ENCODE measurements around the gene AGTPBP1. TPM values are rescaled to one million over a fixed set of nuclear protein-coding genes. Genes with fewer than 3 reads are reported as not detected.

Gene AGTPBP1
- total RNA-seq, 2 donors from 2014 or later, result 10.0 to 10.5 TPM

DNA sequence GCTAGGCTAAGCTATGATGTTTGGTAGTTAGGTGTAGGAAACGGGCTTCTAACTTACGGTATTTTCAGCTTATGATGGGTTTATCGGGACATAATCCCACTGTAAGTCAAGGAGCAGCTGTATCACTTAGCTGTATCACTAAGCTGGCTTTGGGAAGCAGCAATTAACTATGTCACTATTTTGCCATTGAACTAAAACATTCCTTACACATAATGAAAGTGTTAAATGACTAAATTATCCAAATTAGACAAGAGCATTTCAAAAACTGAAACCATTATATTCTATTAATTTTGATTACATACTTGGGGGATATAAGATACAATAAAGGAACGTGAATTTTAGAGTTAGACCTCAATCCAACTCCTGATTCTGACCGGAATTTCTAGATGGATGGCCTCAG is 188.3 kb downstream of the AGTPBP1 start:
- no peak for DNase-seq (ENCODE audit: low spot score)
- Histone ChIP-seq H3K27me3 (replicated peaks; ENCODE audit: insufficient read depth) (no peaks in the 10 kb centered on the region), H3K9me3 (no peaks in the 10 kb centered on the region), H3K27ac (no peak overlapping the region), H3K36me3 (no peaks in the 10 kb centered on the region), H3K4me3 (no peak overlapping the region), H3K4me1 (replicated peaks) (no peaks in the 10 kb centered on the region)
- 95% methylated on average over 5 of the region's 5 CpGs for WGBS
- intact Hi-C loops (cut with DNase I), result no loop called here
- TF ChIP-seq POLR2A (IDR thresholded peaks at IDR 0.05), result no peak
- TF ChIP-seq, protein P1, sequence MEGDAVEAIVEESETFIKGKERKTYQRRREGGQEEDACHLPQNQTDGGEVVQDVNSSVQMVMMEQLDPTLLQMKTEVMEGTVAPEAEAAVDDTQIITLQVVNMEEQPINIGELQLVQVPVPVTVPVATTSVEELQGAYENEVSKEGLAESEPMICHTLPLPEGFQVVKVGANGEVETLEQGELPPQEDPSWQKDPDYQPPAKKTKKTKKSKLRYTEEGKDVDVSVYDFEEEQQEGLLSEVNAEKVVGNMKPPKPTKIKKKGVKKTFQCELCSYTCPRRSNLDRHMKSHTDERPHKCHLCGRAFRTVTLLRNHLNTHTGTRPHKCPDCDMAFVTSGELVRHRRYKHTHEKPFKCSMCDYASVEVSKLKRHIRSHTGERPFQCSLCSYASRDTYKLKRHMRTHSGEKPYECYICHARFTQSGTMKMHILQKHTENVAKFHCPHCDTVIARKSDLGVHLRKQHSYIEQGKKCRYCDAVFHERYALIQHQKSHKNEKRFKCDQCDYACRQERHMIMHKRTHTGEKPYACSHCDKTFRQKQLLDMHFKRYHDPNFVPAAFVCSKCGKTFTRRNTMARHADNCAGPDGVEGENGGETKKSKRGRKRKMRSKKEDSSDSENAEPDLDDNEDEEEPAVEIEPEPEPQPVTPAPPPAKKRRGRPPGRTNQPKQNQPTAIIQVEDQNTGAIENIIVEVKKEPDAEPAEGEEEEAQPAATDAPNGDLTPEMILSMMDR (IDR thresholded peaks at IDR 0.05), result no peak
- no peak for TF ChIP-seq POLR2AphosphoS5 (IDR thresholded peaks at IDR 0.05)

DNA sequence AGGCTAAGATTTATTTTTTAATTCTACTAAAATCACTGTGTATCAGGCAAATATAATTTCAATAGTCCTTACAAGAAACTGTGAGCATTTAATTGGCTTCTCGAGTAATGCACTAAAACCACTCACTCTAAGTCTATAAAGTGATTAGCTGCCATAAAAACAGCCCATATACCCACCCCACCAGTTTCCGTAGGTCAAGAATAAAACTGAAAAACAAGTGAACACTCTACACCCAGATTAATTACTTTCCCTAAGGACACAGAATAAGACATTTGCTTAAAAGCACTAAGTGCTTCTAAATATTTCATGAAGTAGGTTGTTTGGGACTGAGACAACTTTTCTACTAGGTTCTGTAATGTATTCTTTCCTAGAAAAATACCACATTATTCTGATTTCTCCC is 194.2 kb downstream of the AGTPBP1 start:
- H3K9me3 ChIP-seq, result no peaks in the 10 kb centered on the region
- intact Hi-C loops (cut with DNase I), result no loop called here
- H3K36me3 ChIP-seq, result no peaks in the 10 kb centered on the region
- TF ChIP-seq POLR2AphosphoS5 (IDR thresholded peaks at IDR 0.05) (no peak), POLR2A (IDR thresholded peaks at IDR 0.05) (no peak)
- TF ChIP-seq, protein P1 (IDR thresholded peaks at IDR 0.05), result no peak
- 78% methylated on average over 2 of the region's 2 CpGs for WGBS
- no peak overlapping the region for H3K27ac ChIP-seq
- no peak for DNase-seq (ENCODE audit: low spot score)
- H3K27me3 ChIP-seq (replicated peaks; ENCODE audit: insufficient read depth), result no peaks in the 10 kb centered on the region
- H3K4me1 ChIP-seq (replicated peaks), result no peaks in the 10 kb centered on the region
- no peak overlapping the region for H3K4me3 ChIP-seq

DNA sequence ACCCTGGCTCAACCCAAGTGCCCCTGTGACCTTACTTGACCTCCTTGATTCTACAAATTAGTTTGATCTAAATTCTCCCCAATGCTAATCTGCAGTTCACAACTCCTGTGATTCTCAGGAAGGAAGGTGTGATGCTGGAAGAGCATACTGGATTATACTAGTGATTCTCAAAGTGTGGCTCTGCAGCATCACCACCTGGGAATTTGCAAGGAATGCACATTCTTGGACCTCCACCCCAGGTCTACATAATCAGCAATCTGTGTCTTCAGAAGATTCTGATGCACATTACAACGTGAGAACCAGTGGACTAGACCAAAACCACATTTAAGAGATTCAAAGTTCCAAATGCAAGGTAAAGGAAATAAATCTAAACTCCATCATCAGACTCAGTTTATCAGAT is 198.6 kb downstream of the AGTPBP1 start:
- TF ChIP-seq POLR2AphosphoS5 (IDR thresholded peaks at IDR 0.05) (no peak), POLR2A (IDR thresholded peaks at IDR 0.05) (no peak)
- TF ChIP-seq, protein P1 (IDR thresholded peaks at IDR 0.05), result no peak
- H3K27ac ChIP-seq, result no peak overlapping the region
- H3K9me3 ChIP-seq, result no peaks in the 10 kb centered on the region
- WGBS, result 76% methylated on average over 1 of the region's 1 CpG
- no peaks in the 10 kb centered on the region for H3K4me1 ChIP-seq (replicated peaks)
- H3K27me3 ChIP-seq (replicated peaks; ENCODE audit: insufficient read depth), result no peaks in the 10 kb centered on the region
- no peak for DNase-seq (ENCODE audit: low spot score)
- intact Hi-C loops (cut with DNase I), result no loop called here
- no peak overlapping the region for H3K4me3 ChIP-seq
- H3K36me3 ChIP-seq, result no peaks in the 10 kb centered on the region

DNA sequence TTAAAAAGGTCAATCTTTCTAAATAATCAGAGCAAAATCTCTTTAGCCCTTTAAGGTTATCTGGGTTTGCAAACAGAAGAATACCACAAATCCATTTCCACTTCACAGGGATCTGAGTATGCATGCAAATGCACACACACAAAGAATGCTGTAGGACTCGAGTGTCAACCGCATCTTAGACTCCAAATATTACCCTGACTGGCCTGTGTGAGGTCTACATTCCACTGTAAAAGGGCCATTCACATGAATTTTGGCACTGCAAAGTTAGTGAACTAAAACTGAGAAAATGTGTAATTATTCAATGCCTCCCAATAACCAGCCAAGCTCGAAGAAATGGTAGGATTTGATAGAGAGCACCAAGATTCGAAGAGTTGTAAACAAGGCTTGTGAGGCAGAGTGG is 199.9 kb downstream of the AGTPBP1 start:
- WGBS, result 40% methylated on average over 4 of the region's 4 CpGs

DNA sequence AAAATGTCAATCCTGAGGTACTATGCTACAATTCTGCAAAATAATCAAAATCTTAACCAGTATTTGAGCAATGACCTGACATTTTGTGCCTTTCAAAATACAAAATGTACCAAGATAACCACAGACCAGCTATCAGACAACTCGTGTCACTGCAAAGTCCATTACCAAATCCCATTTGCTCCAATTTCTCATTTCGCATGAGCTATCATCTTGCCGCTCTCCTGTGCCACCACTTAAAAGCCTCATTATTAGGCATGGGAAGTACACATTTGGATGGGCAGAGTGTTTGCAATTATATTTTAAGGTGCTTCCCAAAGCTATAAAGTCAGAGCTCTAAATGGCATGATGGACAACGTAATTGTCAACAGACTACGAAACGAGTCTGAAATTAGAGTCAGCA is 205.2 kb downstream of the AGTPBP1 start:
- 75% methylated on average over 6 of the region's 6 CpGs for WGBS
- H3K27ac ChIP-seq, result no peak overlapping the region

More for the DNA sequence above, 199.9 kb downstream of the AGTPBP1 start:
- TF ChIP-seq POLR2A (IDR thresholded peaks at IDR 0.05) (no peak), POLR2AphosphoS5 (IDR thresholded peaks at IDR 0.05) (no peak)
- TF ChIP-seq, protein P1 (IDR thresholded peaks at IDR 0.05), result no peak
- Histone ChIP-seq H3K9me3 (no peaks in the 10 kb centered on the region), H3K36me3 (no peaks in the 10 kb centered on the region), H3K4me3 (no peak overlapping the region), H3K27me3 (replicated peaks; ENCODE audit: insufficient read depth) (no peaks in the 10 kb centered on the region), H3K4me1 (replicated peaks) (no peaks in the 10 kb centered on the region), H3K27ac (no peak overlapping the region)
- no peak for DNase-seq (ENCODE audit: low spot score)
- intact Hi-C loops (cut with DNase I), result no loop called here

More for the DNA sequence above, 205.2 kb downstream of the AGTPBP1 start:
- no peak for DNase-seq (ENCODE audit: low spot score)
- intact Hi-C loops (cut with DNase I), result no loop called here
- Histone ChIP-seq H3K4me3 (no peak overlapping the region), H3K27me3 (replicated peaks; ENCODE audit: insufficient read depth) (no peaks in the 10 kb centered on the region), H3K4me1 (replicated peaks) (no peaks in the 10 kb centered on the region), H3K9me3 (no peaks in the 10 kb centered on the region), H3K36me3 (no peaks in the 10 kb centered on the region)
- no peak for TF ChIP-seq POLR2AphosphoS5 (IDR thresholded peaks at IDR 0.05)
- no peak for TF ChIP-seq POLR2A (IDR thresholded peaks at IDR 0.05)
- TF ChIP-seq, protein P1 (IDR thresholded peaks at IDR 0.05), result no peak
